Lower leg skin (tissue), 3 donors: Measurements from ENCODE around the gene PML.

ENCODE experiments used
- POLR2A ChIP-seq, 2 donors: fragments of 450-650 bp; IDR thresholded peaks; one replicate each; pipeline ENCODE4 v1.6.1; 2016 to 2017; ENCODE audit warnings: antibody characterized with exemption in 2 of 2, mild to moderate bottlenecking in 1 of 2, moderate library complexity in 1 of 2
- TF ChIP-seq, protein P1 (sequence below), 3 donors: fragments of 450-650 bp; IDR thresholded peaks; one replicate each; pipeline ENCODE4 v1.5.1; 2016; ENCODE audit warnings: antibody characterized with exemption in 3 of 3, mild to moderate bottlenecking in 3 of 3, moderate library complexity in 2 of 3

DNA sequence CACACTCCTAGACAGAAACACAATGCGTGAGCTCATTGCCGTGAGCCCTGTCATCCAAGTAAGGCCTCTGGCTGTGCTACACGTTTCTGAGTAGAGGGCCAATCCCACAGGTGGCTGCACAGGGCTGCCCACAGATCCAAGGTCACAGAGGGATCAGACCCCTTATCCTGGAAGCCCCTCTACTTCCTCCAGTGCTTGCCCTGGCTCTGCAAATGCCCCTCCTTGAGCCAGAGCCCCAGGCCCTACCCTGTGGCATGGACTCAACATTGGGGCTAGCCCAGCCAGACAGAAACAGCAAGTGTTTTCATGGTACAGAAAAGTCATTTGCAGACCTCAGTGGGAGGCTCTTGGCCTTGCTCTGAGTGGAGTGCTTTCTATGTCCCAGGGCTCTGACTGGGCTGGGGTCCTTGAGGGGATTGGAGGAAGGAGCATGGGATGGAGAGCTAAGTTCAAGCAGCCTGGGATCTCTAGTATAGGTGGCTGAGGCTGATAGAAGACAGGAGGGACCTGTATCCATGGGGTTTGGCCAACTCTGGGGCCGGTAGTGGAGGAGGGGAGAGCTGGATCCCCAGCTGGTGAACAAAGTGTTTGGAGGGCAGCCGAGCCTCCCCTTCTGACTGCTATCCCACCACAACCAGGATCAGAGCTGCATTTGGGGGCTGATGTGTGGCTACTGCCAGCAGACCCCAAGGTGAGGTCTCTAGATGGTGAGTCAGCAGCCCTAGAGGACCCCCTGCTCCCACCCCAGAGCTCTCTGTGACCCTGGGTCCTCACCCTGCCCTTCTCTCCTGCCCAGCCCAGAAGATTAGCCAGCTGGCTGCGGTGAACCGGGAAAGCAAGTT, 49.1 kb downstream of the PML start:
- TF ChIP-seq, protein P1, sequence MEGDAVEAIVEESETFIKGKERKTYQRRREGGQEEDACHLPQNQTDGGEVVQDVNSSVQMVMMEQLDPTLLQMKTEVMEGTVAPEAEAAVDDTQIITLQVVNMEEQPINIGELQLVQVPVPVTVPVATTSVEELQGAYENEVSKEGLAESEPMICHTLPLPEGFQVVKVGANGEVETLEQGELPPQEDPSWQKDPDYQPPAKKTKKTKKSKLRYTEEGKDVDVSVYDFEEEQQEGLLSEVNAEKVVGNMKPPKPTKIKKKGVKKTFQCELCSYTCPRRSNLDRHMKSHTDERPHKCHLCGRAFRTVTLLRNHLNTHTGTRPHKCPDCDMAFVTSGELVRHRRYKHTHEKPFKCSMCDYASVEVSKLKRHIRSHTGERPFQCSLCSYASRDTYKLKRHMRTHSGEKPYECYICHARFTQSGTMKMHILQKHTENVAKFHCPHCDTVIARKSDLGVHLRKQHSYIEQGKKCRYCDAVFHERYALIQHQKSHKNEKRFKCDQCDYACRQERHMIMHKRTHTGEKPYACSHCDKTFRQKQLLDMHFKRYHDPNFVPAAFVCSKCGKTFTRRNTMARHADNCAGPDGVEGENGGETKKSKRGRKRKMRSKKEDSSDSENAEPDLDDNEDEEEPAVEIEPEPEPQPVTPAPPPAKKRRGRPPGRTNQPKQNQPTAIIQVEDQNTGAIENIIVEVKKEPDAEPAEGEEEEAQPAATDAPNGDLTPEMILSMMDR (IDR thresholded peaks at IDR 0.05): no peak
- no peak for TF ChIP-seq POLR2A (IDR thresholded peaks at IDR 0.05)
